ENCODE results near the gene RAMAC. TPM values are rescaled to one million over a fixed set of nuclear protein-coding genes. Genes with fewer than 3 reads are reported as not detected.
"Not testable (repeated sequence)": the region's sequence is repeated elsewhere in the genome, so short reads cannot be mapped to it uniquely, and the experiment has no call there.

RAMAC gene
- total RNA-seq, 1 donor from 2014 or later, result 27.6 TPM

DNA sequence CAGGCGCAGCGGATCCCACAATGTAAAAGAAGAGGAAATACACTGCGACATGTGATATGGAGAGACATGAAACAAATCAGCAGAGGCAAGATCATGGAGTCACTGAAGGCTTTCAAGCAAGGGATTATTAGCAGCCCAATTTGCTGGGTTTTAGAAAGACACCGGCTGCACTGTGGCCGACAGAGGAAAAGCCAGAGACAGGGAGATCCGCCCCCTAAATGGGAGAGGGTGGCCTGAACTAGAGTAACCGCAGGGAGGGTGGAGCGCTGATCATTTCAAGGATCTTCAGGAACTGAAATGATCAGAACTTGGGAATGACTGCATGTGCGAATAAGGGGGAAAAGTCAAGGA lies 26.0 kb downstream of the RAMAC start:
- no peak for DNase-seq (ENCODE audit: low read depth in 2 of 2)

DNA sequence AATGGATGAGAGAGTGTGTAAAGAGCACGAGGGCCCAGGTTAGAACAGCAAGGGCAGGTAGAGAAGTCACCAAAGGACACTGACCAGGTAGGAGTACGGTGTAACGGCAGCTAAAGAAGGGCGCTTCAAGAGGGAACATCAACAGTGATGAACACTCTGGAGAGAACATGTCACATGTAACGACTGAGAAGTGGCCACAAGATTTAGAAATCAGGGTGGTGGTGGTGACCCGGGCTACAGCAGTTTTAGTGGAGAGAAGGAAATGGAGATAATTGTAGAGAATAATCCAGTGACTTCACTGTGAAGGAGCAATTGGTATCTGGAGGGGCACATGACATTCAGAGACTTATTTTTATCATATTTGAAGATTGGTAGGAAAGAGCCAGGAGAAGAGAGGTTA lies 26.6 kb downstream of the RAMAC start:
- no peak for DNase-seq (ENCODE audit: low read depth in 2 of 2)

DNA sequence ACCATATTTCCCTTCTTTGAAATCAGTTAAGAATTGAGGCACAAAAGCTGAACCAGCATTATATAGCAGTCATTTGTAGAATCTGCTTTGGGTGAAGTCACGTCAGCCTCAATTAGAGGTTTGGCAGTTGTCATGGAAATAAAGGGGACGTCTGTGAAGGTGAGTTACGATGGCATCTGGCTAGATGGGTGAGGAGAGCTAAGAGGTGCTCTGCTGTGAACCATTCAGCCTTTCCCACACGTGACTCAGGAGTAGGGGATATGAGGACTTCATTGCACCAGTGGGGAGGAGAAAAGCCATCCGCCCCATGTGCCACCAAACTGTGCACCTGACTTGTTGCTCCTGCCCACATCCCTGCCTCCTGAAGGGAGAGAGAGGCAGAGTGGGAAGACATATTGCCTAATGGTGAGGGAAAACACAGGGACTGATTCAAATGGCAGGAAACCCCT lies 28.2 kb downstream of the RAMAC start:
- no peak for DNase-seq (ENCODE audit: low read depth in 2 of 2)

DNA sequence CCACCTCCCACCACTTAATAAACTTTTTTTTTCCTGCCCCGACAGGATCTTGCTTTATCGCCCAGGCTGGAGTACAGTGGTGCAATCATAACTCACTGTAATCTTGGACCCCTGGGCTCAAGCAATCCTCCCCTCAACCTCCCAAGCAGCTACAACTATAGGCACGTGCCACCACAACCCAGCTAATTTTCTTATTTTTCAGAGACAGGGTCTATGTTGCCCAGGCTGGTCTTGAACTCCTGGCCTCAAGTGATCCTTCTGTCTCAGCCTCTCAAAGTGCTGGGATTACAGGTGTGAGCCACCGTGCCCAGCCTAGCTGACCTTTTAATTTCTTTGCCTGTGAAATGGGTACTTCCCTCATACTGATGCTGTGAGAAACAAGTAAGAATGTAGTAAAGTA lies 29.4 kb downstream of the RAMAC start:
- DNase-seq (ENCODE audit: low read depth in 2 of 2), result no peak

DNA sequence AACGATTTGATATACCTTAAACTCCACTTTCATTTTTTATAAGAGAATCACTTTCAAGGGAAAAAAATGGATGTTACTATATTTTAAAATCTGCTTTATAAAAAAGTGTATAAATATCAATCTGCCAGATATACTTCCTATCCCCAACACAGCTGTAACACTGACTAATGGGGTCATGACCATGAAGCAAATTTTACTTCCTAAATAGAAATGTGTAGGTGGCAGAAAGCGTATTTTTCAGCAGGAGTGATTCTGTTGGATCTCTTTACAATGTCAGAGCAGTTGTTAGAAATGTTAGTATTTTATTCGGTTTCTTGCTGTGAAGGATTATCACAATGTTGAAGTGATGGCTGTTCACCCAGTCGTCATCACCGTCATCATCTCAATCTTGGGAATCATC lies 30.9 kb downstream of the RAMAC start:
- DNase-seq (ENCODE audit: low read depth in 2 of 2), result peak; percentile 60 to 62

DNA sequence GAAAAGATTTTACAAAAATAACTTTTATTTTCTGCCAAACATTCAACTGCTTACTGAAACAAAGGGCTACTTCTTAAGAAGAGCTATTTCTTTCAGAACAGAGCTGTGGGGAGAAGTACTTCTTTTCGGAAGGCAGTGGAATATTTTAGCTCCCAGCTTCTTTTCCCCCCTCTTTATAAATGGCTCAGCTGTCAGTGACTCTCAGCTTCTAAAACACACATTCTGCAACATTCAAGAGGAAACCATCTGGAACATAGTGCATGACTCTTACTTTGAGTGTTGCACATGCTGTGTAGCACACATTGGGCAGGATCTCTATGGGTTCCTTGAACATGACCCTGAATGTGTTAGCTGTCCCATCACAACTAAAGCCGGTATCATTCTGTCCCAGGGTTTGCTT lies 32.4 kb downstream of the RAMAC start:
- peak in 1 of 2 donors; percentile 31 for DNase-seq (ENCODE audit: low read depth in 2 of 2)

DNA sequence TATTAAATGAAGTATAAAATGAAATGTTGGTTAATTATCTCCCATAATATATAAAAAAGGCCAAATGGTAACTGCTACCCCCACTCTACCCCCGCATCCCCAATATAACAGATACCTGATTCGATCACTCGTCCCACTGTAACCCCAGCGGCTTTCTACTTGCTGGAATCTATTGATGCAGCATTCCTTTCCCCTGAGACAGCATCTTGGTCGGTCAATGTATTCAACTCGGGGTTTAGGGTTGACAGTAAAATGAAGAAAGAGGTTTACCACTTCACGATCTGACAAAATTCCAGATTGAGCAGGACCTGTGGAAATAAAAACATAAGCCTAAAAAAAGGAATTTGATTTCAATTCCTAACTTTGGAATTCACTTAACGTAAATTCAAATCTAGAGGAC lies 44.0 kb downstream of the RAMAC start:
- no peak for DNase-seq (ENCODE audit: low read depth in 2 of 2)

DNA sequence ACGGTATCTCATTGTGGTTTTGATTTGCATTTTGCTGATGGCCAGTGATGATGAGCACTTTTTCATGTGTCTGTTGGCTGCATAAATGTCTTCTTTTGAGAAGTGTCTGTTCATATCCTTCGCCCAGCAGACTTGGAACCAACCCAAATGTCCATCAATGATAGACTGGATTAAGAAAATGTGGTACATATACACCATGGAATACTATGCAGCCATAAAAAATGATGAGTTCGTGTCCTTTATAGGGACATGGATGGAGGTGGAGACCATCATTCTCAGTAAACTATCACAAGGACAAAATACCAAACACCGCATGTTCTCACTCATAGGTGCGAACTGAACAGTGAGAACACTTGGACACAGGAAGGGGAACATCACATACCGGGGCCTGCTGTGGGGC lies 45.2 kb downstream of the RAMAC start:
- DNase-seq (ENCODE audit: low read depth in 2 of 2), result not testable (repeated sequence)

DNA sequence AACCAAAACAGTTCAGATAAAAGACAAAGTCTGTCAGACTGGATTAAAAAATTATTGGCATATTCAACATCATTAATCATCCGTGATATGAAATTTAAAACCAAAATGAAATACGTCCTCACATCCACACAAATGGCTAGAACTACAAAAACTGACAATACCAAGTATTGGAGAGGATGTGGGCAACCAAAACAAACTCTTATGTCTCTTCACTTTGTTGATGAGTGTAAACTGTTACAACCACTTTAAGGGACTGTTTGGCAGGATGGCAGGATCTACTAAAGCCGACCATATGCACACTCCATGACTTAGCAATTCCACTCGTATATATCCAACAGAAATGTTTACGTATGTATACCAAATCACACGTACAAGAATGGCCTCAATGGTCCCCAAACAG lies 50.2 kb downstream of the RAMAC start:
- DNase-seq (ENCODE audit: low read depth in 2 of 2), result no peak

DNA sequence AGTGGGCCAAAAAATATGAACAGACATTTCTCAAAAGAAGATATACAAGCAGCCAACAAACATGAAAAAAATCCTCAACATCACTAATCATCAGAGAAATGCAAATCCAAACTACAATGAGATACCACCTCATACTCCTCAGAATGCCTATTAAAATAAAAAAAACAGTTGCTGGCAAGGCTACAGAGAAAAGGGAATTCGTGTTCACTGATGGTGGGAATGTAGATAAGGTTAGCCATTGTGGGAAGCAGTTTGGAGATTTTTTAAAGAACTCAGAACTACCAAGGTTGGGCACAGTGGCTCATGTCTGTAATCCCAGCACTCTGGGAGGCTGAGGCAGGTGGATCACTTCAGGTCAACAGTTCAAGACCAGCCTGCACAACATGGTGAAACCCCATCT lies 53.2 kb downstream of the RAMAC start:
- no peak for DNase-seq (ENCODE audit: low read depth in 2 of 2)

Other genes starting within 250 kb of the RAMAC start
- gene FSD2, start 180.1 kb upstream of the RAMAC start, total RNA-seq, result not detected in 2 replicates
- 3.9 and 6.0 TPM in 2 replicates for gene WHAMM, start 176.6 kb upstream of the RAMAC start, total RNA-seq
- gene HOMER2, start 33.5 kb upstream of the RAMAC start, total RNA-seq, result 0.20 and 0.22 TPM in 2 replicates
- gene C15orf40, start 25.4 kb downstream of the RAMAC start, total RNA-seq, result 11.1 and 12.2 TPM in 2 replicates
- 78.0 and 94.6 TPM in 2 replicates for gene BTBD1, start 81.0 kb downstream of the RAMAC start, total RNA-seq
- gene TM6SF1, start 121.4 kb downstream of the RAMAC start, total RNA-seq, result 30.9 and 51.6 TPM in 2 replicates
- 27.7 and 66.9 TPM in 2 replicates for gene HDGFL3, start 221.6 kb downstream of the RAMAC start, total RNA-seq

All from lung microvascular endothelial cell (primary cell).